ENCODE data around the gene CTNNA3.

CTNNA3 gene

DNA sequence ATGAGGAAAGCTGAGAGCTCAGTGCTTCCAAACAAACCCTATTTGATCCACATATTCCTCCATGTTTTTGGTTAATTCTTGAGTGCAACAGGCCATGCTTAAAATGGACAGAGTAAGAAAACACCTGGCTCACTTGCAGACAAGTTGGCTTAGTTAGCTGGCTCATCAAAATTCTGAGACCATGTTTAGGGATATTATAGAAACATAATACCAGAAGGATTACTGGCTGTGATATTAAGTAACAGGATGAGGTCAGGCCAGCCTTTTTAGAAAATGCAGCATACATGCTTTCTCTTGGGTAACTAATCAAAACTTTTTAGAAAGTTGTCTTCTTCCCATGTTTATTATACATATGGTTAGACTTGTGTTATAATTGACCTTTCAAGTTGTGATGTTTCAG, 1637.4 kb downstream of the CTNNA3 start:
- in situ Hi-C loops (cut with MboI; ENCODE audit: low sequenced_read_pairs) = no loop called here

- in situ Hi-C loops (cut with MboI; ENCODE audit: low sequenced_read_pairs) = no loop called here
Observed at GRCh38 chr10:66049335-66049734, 1646.7 kb downstream of the CTNNA3 start.

GRCh38 chr10:66045859-66046258, 1650.1 kb downstream of the CTNNA3 start:
- in situ Hi-C loops (cut with MboI; ENCODE audit: low sequenced_read_pairs) = no loop called here

DNA sequence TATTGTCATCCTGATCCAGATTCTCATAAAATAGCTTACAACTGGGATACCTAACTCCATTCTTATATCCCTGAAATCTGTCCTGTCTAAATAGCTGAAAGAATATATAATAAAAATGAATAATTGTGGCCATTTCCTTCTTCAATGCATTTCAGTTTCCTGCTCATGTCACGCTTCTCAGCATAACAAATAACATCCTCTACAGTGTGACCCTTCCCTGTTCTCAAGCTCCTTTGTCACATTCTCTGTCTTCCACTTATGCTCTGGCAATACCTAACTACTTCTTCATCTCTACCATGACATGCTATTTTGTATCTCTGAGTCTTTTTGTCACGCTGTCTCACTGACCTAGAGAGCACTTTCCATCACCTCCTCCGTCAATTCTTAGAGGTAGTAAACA, 1654.2 kb downstream of the CTNNA3 start:
- in situ Hi-C loops (cut with MboI; ENCODE audit: low sequenced_read_pairs) = no loop called here

DNA sequence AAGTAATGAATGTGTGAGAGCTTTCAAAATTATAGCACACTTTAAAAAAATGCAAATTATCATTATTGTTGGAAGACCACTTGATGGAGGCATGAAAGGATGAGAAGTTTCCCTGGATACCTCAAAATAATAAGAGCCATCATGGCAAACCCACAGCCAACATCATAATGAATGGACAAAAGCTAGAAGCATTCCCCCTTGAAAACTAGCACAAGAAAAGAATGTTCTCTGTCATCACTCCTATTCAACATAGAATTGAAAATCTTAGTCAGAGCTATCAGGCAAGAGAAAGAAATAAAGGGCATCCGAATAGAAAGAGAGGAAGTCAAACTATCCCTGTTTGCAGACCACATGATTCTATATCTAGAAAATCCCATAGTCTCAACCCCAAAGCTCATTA, 1657.4 kb downstream of the CTNNA3 start:
- in situ Hi-C loops (cut with MboI; ENCODE audit: low sequenced_read_pairs) = no loop called here

- in situ Hi-C loops (cut with MboI; ENCODE audit: low sequenced_read_pairs) = no loop called here
Observed at GRCh38 chr10:66026321-66026720, 1669.7 kb downstream of the CTNNA3 start.

DNA sequence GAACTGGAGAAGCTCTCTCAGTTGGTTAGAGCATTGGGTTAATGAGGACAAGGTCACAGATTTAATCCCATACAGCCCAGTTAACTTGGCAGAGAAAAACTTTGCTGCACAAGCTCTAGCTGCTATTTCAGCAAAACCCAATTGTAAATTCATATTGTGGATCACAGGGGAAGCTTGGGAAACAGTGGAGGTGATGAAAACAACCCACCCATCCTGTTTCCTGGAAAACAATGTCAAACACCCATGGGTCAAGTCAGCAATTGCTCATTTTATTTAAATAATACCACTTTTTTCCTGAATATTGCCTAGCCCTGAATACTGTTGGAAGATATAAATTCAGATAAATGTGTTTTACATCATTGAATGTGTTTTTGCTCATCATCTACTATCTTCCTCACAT, 1670.8 kb downstream of the CTNNA3 start:
- in situ Hi-C loops (cut with MboI; ENCODE audit: low sequenced_read_pairs) = no loop called here

- in situ Hi-C loops (cut with MboI; ENCODE audit: low sequenced_read_pairs) = no loop called here
Observed at GRCh38 chr10:66021423-66021822, 1674.6 kb downstream of the CTNNA3 start.

- in situ Hi-C loops (cut with MboI; ENCODE audit: low sequenced_read_pairs) = no loop called here
Observed at GRCh38 chr10:66008221-66008620, 1687.8 kb downstream of the CTNNA3 start.

DNA sequence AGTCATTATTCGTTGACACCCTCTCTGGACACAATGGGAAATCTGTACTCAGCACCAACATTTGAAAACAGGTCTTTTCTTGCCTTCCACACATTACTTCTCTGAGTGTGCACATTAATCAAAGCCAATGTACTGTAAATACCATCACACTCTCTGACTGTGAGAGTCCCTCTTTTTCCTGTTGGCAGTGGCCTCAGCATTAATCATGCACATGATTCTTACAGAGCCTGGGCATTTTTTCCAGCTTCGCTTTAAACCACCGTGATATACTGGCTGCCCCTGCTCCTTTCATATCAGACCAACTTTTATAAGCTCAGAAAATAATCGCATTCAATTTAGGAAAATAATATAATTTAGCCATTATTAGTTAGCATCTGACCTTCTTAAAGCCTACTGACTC, 1689.6 kb downstream of the CTNNA3 start:
- in situ Hi-C loops (cut with MboI; ENCODE audit: low sequenced_read_pairs) = no loop called here

- in situ Hi-C loops (cut with MboI; ENCODE audit: low sequenced_read_pairs) = no loop called here
Observed at GRCh38 chr10:65993451-65993850, 1702.5 kb downstream of the CTNNA3 start.

DNA sequence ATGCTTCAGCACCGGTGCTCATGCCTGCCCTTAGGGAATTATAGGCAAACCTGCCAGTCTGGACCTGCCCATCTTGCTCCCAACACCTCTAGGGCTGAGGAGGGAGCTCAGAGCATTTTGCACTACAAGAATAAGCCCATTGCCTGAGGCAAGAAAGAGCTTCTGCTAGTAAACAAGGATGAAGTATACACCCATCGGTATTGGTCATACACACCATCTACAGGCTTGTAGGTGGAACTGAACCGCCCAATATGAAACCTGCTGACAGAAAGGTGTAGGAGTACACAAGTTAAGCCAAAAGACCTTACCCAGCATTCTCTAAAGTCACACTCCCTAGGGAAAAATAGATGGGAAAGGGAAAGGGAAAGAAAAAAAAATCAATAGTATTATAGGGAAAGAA, 1727.1 kb downstream of the CTNNA3 start:
- in situ Hi-C loops (cut with MboI; ENCODE audit: low sequenced_read_pairs) = no loop called here

- in situ Hi-C loops (cut with MboI; ENCODE audit: low sequenced_read_pairs) = no loop called here
Observed at GRCh38 chr10:65968437-65968836, 1727.6 kb downstream of the CTNNA3 start.

GRCh38 chr10:65964205-65964604, 1731.8 kb downstream of the CTNNA3 start:
- in situ Hi-C loops (cut with MboI; ENCODE audit: low sequenced_read_pairs) = no loop called here

DNA sequence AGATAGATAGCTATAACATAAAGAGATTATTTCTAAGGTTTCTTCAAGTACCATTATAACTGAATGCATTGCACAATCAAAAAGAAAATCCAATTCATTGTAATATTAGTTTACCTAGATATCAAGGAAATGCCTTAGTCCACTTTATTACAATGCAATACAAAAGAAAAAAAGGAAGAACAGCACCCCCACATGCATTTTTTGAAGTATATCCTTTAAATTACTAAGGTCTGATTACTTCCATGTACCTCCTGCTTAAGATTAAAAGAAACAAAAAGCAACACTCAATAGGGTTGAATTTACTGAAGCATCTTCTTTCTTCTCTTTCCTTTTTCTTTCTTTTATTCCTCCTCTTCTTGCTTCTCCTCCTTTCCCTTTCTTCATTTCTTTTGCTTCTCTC, 1743.9 kb downstream of the CTNNA3 start:
- in situ Hi-C loops (cut with MboI; ENCODE audit: low sequenced_read_pairs) = no loop called here

DNA sequence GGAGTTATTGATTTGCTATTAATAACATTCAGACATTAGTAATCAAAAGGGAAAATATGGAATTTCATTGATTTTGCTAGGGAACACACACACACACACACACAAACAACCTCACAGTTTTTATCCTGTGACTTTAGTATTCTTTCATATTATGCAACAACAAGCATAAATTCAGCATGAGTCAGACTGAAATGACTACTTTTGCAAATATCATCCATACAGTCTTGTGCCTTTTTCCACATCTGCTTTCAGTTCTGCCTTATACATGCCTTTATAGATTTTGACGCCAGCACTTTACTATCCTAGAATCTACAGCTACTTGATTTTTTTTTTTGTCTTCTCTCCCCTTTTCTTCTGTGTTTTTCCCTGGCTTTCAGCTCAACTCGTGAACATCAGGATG, 1745.9 kb downstream of the CTNNA3 start:
- in situ Hi-C loops (cut with MboI; ENCODE audit: low sequenced_read_pairs) = no loop called here

DNA sequence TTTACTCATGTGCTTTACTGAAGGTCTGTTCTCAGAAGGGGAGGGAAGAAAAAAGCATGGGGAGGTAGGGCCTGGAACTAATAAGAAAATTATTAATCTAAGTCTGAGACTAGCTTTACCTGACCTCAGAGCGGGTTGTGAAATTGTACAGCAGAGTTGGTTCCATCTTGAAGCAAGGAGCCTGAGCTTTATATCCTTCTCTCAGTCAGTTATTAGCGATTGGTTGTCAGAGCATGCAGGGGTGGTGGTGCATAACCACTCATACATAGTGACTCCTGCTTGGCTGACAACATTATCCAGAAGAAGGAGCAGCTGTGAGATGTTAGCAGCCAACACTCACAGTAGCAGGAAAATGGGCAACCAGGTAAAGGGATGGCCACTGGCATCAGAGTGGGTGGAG, 1746.5 kb downstream of the CTNNA3 start:
- in situ Hi-C loops (cut with MboI; ENCODE audit: low sequenced_read_pairs) = no loop called here

GRCh38 chr10:65945061-65945460, 1750.9 kb downstream of the CTNNA3 start:
- in situ Hi-C loops (cut with MboI; ENCODE audit: low sequenced_read_pairs) = no loop called here

- in situ Hi-C loops (cut with MboI; ENCODE audit: low sequenced_read_pairs) = no loop called here
Observed at GRCh38 chr10:65943451-65943850, 1752.5 kb downstream of the CTNNA3 start.

- in situ Hi-C loops (cut with MboI; ENCODE audit: low sequenced_read_pairs) = no loop called here
Observed at GRCh38 chr10:65940816-65941662, 1755.0 kb downstream of the CTNNA3 start.

GRCh38 chr10:65940105-65940504, 1755.9 kb downstream of the CTNNA3 start:
- in situ Hi-C loops (cut with MboI; ENCODE audit: low sequenced_read_pairs) = no loop called here

DNA sequence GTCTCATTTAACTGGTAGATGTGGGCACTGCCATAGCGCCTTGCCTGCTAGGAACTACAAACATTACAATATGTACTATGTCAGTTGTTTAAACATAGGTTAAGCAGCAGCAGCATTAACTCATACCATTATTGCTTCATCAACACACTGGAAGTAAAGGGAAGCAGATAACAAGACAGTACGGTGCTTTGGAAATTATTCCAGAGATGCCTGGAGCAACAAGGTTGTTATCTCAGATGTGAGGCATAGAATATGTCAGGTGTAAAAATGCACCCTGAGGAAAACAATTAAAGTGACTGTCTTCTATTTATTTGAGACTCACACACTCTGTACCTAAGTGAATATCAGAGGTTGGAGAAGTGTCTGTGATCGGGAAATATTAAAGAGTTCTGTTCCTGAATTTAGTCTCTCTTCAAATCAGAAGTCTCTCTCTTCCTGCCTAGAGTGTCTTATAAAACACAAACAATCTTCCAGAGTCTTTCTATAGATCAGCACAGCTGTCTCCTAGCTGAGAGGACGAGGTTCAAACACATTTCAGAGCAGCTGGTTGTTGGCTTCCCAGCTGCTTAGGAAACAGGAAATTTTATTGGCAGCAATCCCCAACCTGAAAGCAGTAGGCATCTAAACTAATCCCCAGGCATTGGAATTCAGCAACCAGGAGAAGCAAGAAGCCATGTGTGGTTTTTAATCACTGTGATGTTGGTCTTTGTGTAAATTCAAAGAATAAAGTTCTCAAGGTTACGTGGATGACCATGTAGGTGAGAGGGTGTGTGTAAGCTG, 1764.5 kb downstream of the CTNNA3 start:
- in situ Hi-C loops (cut with MboI; ENCODE audit: low sequenced_read_pairs) = no loop called here

Data from hTERT RPE-1 (cell line).